MCF 10A (cell line): ENCODE results near the gene HIPK4. TPM values are rescaled to one million over a fixed set of nuclear protein-coding genes. Genes with fewer than 3 reads are reported as not detected.
"Not testable (repeated sequence)": the region's sequence is repeated elsewhere in the genome, so short reads cannot be mapped to it uniquely, and the experiment has no call there.

Source experiments
- Bru-seq: library from RNA; stranded (reverse); fragments of 400-500 nt; gene quantifications from one replicate; lab custom pipeline; 2021; lab: Mats Ljungman, UMichigan
- BruChase-seq, 2 experiments: library from RNA; stranded (reverse); fragments of 400-500 nt; gene quantifications; one replicate each; lab custom pipeline; 2021; lab: Mats Ljungman, UMichigan
- BruUV-seq: library from RNA; stranded (reverse); fragments of 400-500 nt; replicated peaks from 2 replicates; lab custom pipeline; 2021; lab: Mats Ljungman, UMichigan
- CTCF ChIA-PET: fragments of 300-600 bp; sonication (Branson Sonifier 250); formaldehyde crosslinking; extraction: SDS; loops from one replicate; lab custom pipeline; 2021; ENCODE audit warnings: antibody characterized with exemption, inconsistent platforms; lab: Yijun Ruan, JAX
- POLR2A ChIA-PET: fragments of 300-600, 350-650 bp; sonication (Branson Sonifier 250); formaldehyde crosslinking; extraction: SDS; loops from one replicate; lab custom pipeline; 2020; ENCODE audit warnings: antibody characterized with exemption, inconsistent platforms; lab: Yijun Ruan, JAX
- DNase-seq: peaks from one replicate; pipeline ENCODE4 v3.0.0-alpha.2; 2018; ENCODE audit not compliant: unreplicated experiment
- H3K27ac Mint-ChIP-seq: one replicate; pipeline ENCODE4 v1.8.0; 2022; ENCODE audit warnings: mild to moderate bottlenecking, low read depth, mixed read lengths; ENCODE audit not compliant: unreplicated experiment
- H3K27me3 Mint-ChIP-seq: one replicate; pipeline ENCODE4 v1.8.0; 2022; ENCODE audit warnings: mixed read lengths; ENCODE audit not compliant: insufficient read depth, unreplicated experiment
- H3K36me3 Mint-ChIP-seq: one replicate; pipeline ENCODE4 v1.8.0; 2022; ENCODE audit warnings: mild to moderate bottlenecking, moderate library complexity, mixed read lengths; ENCODE audit not compliant: insufficient read depth, unreplicated experiment
- H3K4me1 Mint-ChIP-seq: one replicate; pipeline ENCODE4 v1.8.0; 2022; ENCODE audit warnings: mixed read lengths; ENCODE audit not compliant: insufficient read depth, unreplicated experiment
- H3K4me3 Mint-ChIP-seq: one replicate; pipeline ENCODE4 v1.8.0; 2022; ENCODE audit warnings: mild to moderate bottlenecking, moderate library complexity, mixed read lengths; ENCODE audit not compliant: unreplicated experiment
- H3K9me3 Mint-ChIP-seq: one replicate; pipeline ENCODE4 v1.8.0; 2022; ENCODE audit warnings: mixed read lengths; ENCODE audit not compliant: unreplicated experiment
- CTCF ChIP-seq: fragments of 200-600 bp; IDR thresholded peaks from one replicate; pipeline ENCODE4 v1.8.0; 2022; ENCODE audit warnings: antibody characterized with exemption, mild to moderate bottlenecking; ENCODE audit not compliant: unreplicated experiment
- intact Hi-C: fragments of 100-400 bp; cut with micrococcal nuclease; formaldehyde crosslinking; loops from 2 replicates; pipeline ENCODE4 v1.14.1; 2022
- long read RNA-seq: library from polyadenylated mRNA; stranded (forward); transcript quantifications from one replicate; pipeline ENCODE4 v2.0.0, GENCODE V29; 2022
- total RNA-seq: library from RNA; stranded (reverse); gene quantifications from 2 replicates; pipeline ENCODE4 v1.2.3, GENCODE V29; 2022

HIPK4 gene
- not detected in 2 replicates for total RNA-seq
- Bru-seq, nascent RNA: not detected
- percentile 7 among the genes with signal in this experiment for BruChase-seq, experiment 1, labeled RNA remaining after a 6-hour chase
- percentile 19 among the genes with signal in this experiment for BruChase-seq, experiment 2, labeled RNA remaining after a 2-hour chase
- long read RNA-seq: 0 reads

- intact Hi-C loops: no loop called here
- H3K27ac Mint-ChIP-seq: no peak within 1 kb of the TSS
- BruUV-seq: no TSS peak
These were observed at the start of gene HIPK4 for GRCh38 chr19:40390084-40390742. HIPK4 (minus strand) TSS chr19:40390181; CDS start chr19:40389902, 279 bp downstream.

GRCh38 chr19:40438284-40438683, 48.3 kb upstream of the HIPK4 start:
- intact Hi-C loops: no loop called here
- POLR2A ChIA-PET: interaction anchor here (0.7 to 10.0 kb wide), 3 partner anchors 12 to 134 kb away, joined by 3 to 124 read pairs (median 3); partner anchors contain the start of gene SERTAD1
- H3K36me3 Mint-ChIP-seq: peaks cover 38% of the 10 kb centered on the region
- CTCF ChIA-PET: interaction anchor here (0.7 to 1.8 kb wide), 3 partner anchors 12 to 166 kb away, joined by 3 to 7 read pairs (median 6); no protein-coding TSS in a partner anchor
- TF ChIP-seq CTCF: no peak
- no peak overlapping the region for H3K27ac Mint-ChIP-seq
- H3K4me3 Mint-ChIP-seq: no peak overlapping the region
- H3K9me3 Mint-ChIP-seq: no peaks in the 10 kb centered on the region
- no peak for DNase-seq
- BruUV-seq: no TSS peak
- peaks cover 14% of the 10 kb centered on the region for H3K4me1 Mint-ChIP-seq
- no peaks in the 10 kb centered on the region for H3K27me3 Mint-ChIP-seq

More at GRCh38 chr19:40390084-40390742, at the start of gene HIPK4:
- ChIA-PET POLR2A (no interaction called here), CTCF (interaction anchor here (0.9 kb wide), 1 partner anchor 31 kb away, joined by 3 read pairs; no protein-coding TSS in a partner anchor)
- TF ChIP-seq CTCF: no peak
- peaks cover 17% of the 10 kb centered on the region for H3K27me3 Mint-ChIP-seq
- no peak within 1 kb of the TSS for H3K4me3 Mint-ChIP-seq
- no peaks in the 10 kb centered on the region for H3K4me1 Mint-ChIP-seq
- H3K36me3 Mint-ChIP-seq: peaks cover 5% of the 10 kb centered on the region
- no peak for DNase-seq
- no peaks in the 10 kb centered on the region for H3K9me3 Mint-ChIP-seq

GRCh38 chr19:40433391-40434216, 43.6 kb upstream of the HIPK4 start:
- Mint-ChIP-seq H3K9me3 (no peaks in the 10 kb centered on the region), H3K4me3 (peak overlapping the region; percentile 78), H3K4me1 (peaks cover 11% of the 10 kb centered on the region), H3K27me3 (no peaks in the 10 kb centered on the region), H3K27ac (peak overlapping the region; percentile 97), H3K36me3 (peaks cover 4% of the 10 kb centered on the region)
- TF ChIP-seq CTCF: no peak
- POLR2A ChIA-PET: interaction anchor here (0.8 to 3.6 kb wide), 15 partner anchors 7 to 283 kb away, joined by 3 to 59 read pairs (median 6); partner anchors contain the start of genes BLVRB, COQ8B, ITPKC and SERTAD1
- intact Hi-C loops: no loop called here
- DNase-seq: peak; percentile 93
- TSS peak; percentile 95 for BruUV-seq
- CTCF ChIA-PET: interaction anchor here (1.1 to 1.4 kb wide), 3 partner anchors 11 to 201 kb away, joined by 4 to 7 read pairs (median 5); no protein-coding TSS in a partner anchor

GRCh38 chr19:40432760-40433159, 42.8 kb upstream of the HIPK4 start:
- DNase-seq, H3K36me3 Mint-ChIP-seq, intact Hi-C loops, H3K27me3 Mint-ChIP-seq, BruUV-seq, H3K9me3 Mint-ChIP-seq: not testable (repeated sequence)
- peak overlapping the region; percentile 78 for H3K4me3 Mint-ChIP-seq
- ChIA-PET POLR2A (interaction anchor here (0.8 to 3.6 kb wide), 10 partner anchors 8 to 284 kb away, joined by 3 to 59 read pairs (median 6); partner anchors contain the start of genes COQ8B, ITPKC and SERTAD3), CTCF (interaction anchor here (1.2 to 1.4 kb wide), 2 partner anchors 10 to 13 kb away, joined by 5 to 7 read pairs; no protein-coding TSS in a partner anchor)
- peaks cover 11% of the 10 kb centered on the region for H3K4me1 Mint-ChIP-seq
- peak overlapping the region; percentile 97 for H3K27ac Mint-ChIP-seq
